LHCN-M2 (cell line): ENCODE measurements around the gene IL34. TPM values are rescaled to one million over a fixed set of nuclear protein-coding genes. Genes with fewer than 3 reads are reported as not detected.
A peak's percentile ranks its signal among the peaks of the same experiment; 100 is the strongest.

Experiments
- DNase-seq: peaks from one replicate; pipeline ENCODE4 v3.0.0-alpha.2; 2012; ENCODE audit warnings: low read depth
- total RNA-seq: library from RNA; depleted of rRNA; stranded (reverse); fragments of >200 nt; gene quantifications from 2 replicates; pipeline ENCODE4 v1.2.3, GENCODE V29; 2014; rRNA removed

Gene IL34
- total RNA-seq, 1 experiment from 2014 or later: 4.1 TPM

DNA sequence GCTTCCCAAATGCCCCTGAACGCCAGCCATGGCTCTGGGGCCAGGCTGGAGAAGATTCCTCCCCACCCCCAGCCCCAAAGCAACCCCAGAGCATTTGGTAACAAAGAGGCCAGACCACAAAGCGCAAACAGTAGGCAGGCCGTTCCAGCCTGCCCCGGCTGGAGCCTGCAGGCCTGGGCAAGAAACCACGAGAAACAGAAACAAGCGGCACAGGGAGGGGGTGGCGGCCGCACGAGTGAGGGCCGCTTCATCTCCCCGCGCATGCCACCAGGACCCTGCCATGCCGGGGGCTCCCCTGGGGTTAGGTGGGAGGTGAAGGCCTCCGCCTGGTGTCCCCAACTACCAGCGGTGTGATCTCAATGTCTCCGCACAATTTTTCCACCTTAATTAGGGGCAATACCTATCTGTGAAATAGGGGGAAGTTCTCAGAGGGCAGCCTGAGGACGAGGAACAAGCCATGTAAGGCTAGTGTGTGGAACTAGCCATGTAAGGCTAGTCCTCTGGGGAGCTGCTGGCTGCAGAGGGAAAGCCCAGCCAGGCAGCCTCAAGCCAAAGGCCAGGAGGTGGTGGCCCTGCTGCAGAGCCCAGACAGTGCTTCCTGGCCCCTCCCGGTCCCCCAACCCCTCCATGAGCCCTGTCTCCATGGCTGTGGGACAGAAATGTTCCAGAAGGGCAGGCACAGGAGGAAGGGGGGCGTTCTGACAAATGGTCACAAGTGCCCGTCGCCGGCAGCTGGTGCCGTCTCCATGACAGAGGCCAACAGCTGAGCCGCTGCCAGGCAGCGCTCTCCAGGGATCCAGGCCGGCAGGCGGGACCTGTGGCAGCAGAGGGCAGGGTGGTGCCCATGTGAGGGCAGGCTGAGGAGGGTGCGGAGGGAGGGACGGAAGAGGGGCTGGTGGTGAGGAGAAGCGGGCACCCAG is 54.0 kb downstream of the IL34 start:
- peak; percentile 97 for DNase-seq

DNA sequence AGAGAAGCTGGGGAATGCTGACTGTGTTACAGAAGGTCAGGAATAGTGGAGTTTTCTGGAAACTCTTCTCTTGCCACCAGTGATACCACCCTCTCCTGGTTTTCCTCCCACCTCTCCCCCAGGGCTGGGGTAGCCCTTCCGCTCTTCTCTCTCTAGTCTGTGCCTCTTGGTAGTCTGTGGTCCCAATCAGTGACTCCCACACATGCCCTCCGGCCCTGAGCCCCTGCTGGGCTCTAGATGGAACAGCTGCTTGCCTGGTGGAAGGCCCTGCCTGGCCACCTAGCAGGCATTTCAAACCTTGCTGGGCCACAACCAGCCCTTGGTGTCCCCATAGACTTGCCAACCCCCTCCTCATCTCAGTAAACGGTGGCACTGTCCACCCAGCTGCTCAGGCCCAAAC is 54.7 kb downstream of the IL34 start:
- peak; percentile 87 for DNase-seq

DNA sequence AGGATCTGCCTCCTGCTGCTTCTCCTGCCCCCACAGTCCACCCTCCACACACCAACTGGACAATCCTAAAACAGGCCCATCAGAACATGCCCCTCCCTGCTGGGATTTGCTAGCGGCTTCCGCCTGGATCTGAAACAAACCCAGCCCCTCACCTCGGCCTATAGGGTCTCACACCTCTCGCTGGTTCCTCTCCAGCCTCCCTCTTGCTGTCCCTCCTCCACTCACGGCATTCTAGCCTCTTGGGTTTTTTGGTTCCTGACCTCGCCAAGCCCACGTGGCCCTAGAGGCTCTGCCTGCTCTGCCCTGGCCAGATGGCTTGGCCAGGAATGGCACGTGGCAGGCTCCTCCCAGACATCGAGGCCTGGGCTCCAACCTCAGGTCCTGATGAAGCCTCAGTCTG is 55.2 kb downstream of the IL34 start:
- no peak for DNase-seq

DNA sequence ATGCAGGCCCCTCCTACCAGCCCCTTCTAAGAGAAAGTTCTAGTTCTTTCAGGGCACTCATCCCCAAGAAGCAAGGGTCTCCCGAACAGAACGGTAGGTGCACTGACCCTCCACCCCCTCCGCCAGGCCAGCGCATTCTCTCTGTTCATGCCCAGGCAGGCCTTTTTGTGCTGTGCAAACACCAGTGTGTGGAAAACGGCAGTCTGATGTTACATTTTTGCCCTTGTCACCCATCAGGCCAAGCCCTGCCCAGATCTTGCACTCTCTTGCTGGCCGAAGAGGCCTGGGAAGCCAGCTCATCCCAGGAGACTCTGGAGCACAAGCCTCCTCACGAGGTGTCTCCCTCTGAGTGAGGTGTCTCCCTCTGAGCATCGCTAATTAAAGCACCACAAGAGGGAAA is 55.6 kb downstream of the IL34 start:
- DNase-seq: no peak

DNA sequence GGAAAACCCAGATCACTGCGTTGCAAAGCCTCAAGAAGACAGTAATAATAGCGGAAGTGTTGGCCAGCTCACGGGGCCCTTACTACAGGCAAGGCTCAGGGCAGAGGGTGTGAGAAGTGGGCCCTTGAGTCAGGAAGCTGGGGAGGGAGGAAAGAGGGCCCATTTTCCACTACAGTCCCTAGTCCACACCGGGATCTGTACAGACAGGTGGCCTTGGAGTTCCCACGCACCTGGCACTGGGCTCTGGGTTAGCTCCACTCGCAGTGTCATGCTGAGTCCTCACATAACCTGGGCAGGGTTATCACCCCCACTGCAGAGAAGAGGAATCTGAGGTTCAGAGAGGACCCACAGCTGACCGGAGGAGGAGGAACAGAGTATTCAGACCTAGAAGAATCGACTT is 56.3 kb downstream of the IL34 start:
- no peak for DNase-seq

DNA sequence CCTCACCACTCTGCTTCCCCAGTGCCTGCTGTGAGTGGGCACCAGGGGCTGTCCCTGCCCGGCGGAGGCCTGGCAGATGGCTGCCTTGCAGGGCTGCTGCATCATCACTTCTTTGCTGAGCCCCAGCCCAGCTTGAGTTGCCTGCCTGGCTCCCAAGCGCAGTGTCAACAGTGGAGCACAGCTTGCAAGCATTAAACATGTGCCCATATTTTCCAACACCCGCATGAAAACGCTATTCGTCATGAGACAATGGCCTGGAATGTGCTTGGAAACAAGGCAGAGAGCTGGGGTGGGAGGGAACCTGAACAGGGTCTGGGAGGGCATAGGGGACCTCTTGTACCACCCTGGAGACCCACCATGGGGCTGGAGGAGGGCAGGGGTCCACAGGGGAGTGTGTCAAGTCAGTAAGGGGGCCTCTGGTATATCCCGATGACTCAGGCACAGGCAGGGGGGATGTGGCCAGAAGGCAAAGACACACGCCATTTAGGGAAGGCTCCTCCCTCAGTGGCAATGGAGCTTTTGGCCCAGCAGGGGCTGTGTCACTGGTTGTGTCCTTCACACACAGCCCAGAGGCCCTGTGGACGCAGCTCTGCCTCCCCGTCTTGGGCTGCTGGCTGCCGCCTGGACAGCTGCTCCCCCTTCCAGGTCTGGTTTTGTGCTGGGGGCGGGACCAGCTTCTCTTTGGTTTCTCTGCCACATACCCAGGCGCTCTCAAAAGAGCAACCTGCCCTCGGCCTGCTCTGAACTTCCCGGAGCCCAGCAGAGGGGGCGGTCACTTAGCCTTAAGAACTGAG is 56.9 kb downstream of the IL34 start:
- DNase-seq: peak; percentile 96

DNA sequence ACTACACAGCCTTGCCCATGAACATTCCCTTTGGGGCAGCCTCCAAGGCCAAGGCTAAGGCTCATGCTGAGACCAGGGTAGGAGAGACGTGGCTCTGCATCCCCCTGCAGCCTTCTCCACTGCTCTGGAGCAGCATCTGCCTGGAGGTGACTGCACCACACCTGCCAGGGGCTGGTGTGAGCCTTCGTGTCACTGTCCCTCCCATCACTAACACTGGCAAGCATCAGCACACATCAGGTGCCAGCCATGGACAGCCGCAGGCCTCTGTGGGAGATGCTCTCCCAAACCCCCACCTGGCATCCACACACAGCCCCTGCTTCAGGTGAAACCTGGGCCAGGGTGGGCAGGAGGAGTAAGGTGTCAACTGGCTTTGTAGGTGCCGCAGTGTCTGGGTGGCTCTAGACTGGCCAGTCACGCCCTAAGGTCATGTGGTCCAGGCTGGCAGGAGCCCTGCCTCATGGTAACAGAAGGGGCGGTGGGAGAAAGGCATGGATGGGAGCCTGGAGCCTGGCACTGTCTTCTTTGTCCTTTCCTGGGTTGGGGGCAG is 57.5 kb downstream of the IL34 start:
- no peak for DNase-seq

DNA sequence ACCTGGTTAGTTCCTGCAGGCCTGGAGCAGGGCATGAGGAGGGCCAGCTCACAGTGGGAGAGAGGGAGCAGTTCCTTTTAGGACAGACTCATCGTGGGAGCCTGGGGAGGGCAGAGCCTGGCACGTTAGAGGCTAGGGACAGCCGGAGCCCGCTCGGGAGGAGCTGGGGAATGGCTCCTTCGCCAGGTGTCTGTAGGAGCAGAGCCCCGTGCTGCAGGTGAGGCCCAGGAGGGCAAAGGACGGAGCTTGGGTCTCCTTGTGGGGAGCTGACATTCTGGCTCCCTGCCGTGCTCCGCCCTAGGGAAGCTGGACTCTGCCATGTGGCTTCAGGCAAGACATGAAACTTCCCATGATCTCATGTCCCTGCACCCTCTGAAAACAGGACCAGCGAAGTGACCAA is 58.2 kb downstream of the IL34 start:
- no peak for DNase-seq

DNA sequence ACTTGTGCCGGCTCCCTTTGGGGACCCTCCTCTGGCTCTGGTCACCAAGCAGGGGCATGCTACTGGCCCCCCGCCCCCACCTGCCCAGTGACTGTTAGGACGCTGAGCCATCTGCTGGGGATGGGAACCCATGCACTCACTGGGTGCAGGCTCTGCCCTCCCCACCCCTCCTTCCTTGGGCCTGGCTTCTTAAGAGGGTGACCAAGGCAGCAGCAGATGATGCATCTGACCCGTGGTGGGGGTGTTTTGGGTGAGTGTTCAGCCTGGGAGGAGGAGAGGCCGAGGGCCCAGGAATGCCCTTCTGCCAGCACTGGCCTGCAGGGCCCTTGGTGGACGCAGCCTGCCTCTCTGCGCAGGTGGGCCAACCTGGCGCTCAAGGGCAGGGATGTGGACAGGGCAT is 58.7 kb downstream of the IL34 start:
- DNase-seq: no peak

DNA sequence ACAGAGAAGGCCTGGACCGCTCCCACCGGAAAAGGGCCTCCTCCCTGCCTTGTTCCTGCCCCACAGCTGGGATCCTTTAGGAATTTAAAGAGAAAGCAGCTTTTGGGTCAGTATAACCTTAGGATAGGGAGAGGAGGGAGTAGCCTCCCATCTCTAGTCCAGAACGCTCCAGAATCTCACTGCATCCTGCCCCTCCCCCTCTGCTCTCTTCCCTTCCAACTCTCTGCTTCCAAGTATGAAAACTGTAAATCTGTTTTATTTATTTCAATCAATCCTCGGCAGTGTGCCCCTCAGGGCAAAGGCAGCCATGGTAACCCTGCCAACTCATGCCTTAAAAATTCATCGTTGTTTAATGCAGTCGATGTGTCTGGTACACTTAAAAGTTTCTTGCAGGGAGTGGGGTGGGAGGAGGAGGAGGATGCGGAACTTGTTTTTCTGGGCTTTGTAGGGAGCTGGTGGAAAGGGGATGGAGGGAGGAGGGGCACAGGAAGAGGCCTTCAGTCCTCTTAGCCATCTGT is 60.6 kb downstream of the IL34 start:
- peak; percentile 85 for DNase-seq

DNA sequence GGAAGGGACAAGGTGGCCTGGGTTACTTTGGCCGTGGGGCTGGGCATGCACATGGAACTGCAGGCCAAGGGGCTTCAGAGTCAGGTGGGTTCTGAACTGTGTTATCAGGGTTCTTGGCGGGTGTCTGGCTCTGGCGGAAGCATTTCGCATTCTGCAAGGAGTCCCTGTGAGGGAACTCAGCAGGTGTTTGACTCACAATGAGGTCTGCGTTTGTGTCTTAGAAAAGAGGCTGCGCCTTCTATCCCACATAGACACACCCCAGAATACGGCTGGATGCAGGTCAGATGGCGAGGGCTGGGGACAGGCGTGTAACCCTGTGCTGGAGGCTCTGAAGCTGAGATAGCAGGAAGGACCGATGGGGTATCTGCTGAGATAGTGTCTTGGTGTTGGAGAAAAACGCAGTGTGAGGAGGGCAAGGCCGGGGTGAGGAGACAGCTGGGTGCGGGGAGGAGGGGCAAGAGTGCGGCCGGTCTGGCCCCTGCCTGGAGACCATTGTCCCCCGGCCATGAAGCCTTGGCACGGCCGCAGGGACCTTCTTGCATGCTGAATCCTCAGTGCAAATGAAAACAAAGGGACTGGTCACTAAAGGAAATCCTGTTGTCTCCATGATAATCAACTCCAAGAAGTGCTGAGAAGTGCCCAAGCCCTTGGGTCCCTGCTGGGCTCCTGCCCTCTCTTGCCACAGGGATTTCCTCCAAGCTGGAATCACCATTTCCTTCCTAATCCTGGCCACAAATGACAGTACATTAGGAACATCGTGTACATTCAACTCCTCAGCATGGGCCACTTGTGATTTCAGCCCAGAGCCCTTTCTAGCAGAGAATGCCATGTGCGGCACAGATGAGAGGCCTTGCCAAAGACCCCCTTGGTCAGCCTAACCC is 62.2 kb downstream of the IL34 start:
- no peak for DNase-seq

DNA sequence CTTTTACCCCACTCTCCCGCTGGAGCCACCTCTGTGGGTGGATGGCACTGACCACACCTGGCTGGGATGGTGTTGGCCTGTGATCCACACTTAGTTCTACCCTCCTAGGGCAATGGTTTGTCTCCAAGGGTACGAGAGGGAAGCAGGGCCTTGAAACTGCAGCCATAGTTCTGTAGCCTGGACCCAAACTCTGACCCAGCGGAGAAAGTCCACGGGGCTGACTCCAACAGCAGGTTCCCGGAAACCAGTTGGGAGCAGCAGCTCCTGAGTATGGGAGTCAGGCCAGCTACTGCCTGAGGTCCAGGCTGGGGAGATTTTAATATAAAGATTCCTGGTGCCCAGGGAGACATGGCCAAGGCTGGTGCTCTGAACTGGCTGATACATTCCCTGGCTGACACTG is 63.1 kb downstream of the IL34 start:
- DNase-seq: no peak

DNA sequence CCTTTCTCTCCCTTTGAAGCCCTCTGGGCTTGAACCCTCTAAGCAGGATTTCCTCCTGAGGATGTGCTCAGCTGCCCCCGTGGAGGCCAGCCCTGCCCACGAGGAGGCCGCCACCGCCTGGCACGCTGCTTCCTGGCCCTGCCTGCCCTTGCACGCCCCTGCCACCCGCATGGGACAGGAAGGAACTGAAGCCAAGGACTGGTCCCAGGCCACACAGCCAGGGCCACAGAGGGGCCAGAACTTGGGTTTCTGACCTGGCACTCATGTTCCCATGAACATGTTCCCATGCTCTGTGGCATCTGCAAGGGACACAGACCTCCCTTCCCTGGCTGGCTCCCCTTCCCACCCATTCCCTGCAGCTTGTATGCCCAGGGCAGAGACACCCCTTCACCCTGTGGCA is 63.6 kb downstream of the IL34 start:
- no peak for DNase-seq

Other genes with a start within 250 kb of the IL34 start
- 23.0 and 28.3 TPM in 2 replicates for gene ST3GAL2, start 207.5 kb upstream of the IL34 start, total RNA-seq
- gene FCSK, start 192.0 kb upstream of the IL34 start, total RNA-seq: 7.5 and 13.5 TPM in 2 replicates
- 94.2 and 161 TPM in 2 replicates for gene COG4, start 123.0 kb upstream of the IL34 start, total RNA-seq
- gene SF3B3, start 122.7 kb upstream of the IL34 start, total RNA-seq: 124 and 194 TPM in 2 replicates
- 84.4 and 129 TPM in 2 replicates for gene MTSS2, start 39.5 kb downstream of the IL34 start, total RNA-seq
- gene VAC14, start 154.6 kb downstream of the IL34 start, total RNA-seq: 59.0 and 62.2 TPM in 2 replicates